ENCODE data around the gene SRRM3. TPM values are rescaled to one million over a fixed set of nuclear protein-coding genes. Genes with fewer than 3 reads are reported as not detected.

The SRRM3 gene
- polyA plus RNA-seq, 1 of the 3 experiments (the other 2 are of a cell fraction) = 2.7 TPM

DNA sequence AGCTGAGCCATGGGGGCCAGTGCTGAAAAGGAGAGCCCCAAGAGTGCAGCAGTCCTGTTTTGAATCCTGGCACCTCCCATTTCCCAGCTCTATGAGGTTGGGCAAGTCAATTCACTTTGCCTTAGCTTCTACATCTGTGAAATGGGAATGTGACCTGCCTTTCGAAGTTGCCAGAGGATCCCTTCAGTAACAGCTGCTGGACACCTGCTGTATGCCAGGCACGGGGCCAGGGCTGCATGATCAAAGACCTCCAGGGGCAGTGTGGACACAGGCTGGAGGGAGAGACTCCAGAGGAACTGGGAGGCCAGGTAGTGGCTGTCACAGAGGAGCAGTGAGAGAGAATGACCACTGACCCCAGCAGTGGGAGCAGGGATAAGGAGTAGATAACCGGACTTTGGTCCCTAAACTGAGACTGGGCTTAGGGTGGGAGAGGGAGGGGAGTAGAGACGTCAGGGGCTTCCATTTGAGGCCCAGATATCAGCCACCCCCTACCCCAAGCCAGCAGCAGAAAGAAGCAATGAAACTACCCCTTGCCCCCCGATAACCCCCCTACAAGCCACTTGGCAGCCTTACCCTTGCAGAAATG lies 45.2 kb downstream of the SRRM3 start:
- POLR2A ChIA-PET = no interaction called here
- Histone ChIP-seq H3K9me3 (no peaks in the 10 kb centered on the region), H3K36me3 (replicated peaks in 1 of 2; ENCODE audit: control insufficient read depth in 1 of 2, insufficient read depth in 2 of 2, low read length in 1 of 2) (no peaks in the 10 kb centered on the region), H3F3A (replicated peaks; ENCODE audit: insufficient read depth) (no peaks in the 10 kb centered on the region), H3K27me3 (ENCODE audit: insufficient read depth) (no peaks in the 10 kb centered on the region), H3K27ac (ENCODE audit: low read depth in 2 of 2, low read length in 1 of 2) (no peak overlapping the region), H4K20me1 (ENCODE audit: insufficient read depth) (no peaks in the 10 kb centered on the region), H2AFZ (ENCODE audit: low read depth) (no peak overlapping the region), H3K79me2 (ENCODE audit: insufficient read depth) (no peaks in the 10 kb centered on the region), H3K4me2 (no peak overlapping the region), H3K9me2 (no peaks in the 10 kb centered on the region), H3K4me1 (ENCODE audit: control insufficient read depth in 1 of 2, insufficient read depth in 2 of 2, low read depth in 1 of 2, low read length in 1 of 2) (peaks cover 0 to 25% of the 10 kb centered on the region in 2 experiments; a peak in 1 of 4 replicates), H3K4me3 (ENCODE audit: low read depth in 2 of 2, low read length in 1 of 2) (no peak overlapping the region), H3K9ac (no peak overlapping the region)
- CTCF ChIA-PET = interaction anchor here (1.2 to 1.3 kb wide), 2 partner anchors 67 to 68 kb away, joined by 3 to 4 read pairs; no protein-coding TSS in a partner anchor
- TF ChIP-seq TEAD4 (IDR thresholded peaks at IDR 0.05; ENCODE audit: borderline replicate concordance, insufficient read depth) = no peak
- no peak for TF ChIP-seq SMC3 (IDR thresholded peaks at IDR 0.05; ENCODE audit: low read depth, low read length)
- no peak for TF ChIP-seq EZH2phosphoT487 (IDR thresholded peaks at IDR 0.05; ENCODE audit: borderline replicate concordance, low read depth)
- TF ChIP-seq MXI1 (IDR thresholded peaks at IDR 0.05; ENCODE audit: low read depth, low read length) = no peak
- TF ChIP-seq, protein P1, sequence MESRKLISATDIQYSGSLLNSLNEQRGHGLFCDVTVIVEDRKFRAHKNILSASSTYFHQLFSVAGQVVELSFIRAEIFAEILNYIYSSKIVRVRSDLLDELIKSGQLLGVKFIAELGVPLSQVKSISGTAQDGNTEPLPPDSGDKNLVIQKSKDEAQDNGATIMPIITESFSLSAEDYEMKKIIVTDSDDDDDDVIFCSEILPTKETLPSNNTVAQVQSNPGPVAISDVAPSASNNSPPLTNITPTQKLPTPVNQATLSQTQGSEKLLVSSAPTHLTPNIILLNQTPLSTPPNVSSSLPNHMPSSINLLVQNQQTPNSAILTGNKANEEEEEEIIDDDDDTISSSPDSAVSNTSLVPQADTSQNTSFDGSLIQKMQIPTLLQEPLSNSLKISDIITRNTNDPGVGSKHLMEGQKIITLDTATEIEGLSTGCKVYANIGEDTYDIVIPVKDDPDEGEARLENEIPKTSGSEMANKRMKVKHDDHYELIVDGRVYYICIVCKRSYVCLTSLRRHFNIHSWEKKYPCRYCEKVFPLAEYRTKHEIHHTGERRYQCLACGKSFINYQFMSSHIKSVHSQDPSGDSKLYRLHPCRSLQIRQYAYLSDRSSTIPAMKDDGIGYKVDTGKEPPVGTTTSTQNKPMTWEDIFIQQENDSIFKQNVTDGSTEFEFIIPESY (IDR thresholded peaks at IDR 0.05; ENCODE audit: borderline replicate concordance, low read depth) = no peak
- no peak for TF ChIP-seq FOXJ3 (CRISPR knock-in tag; IDR thresholded peaks at IDR 0.05)
- TF ChIP-seq, protein P2, sequence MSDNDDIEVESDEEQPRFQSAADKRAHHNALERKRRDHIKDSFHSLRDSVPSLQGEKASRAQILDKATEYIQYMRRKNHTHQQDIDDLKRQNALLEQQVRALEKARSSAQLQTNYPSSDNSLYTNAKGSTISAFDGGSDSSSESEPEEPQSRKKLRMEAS (IDR thresholded peaks at IDR 0.05; ENCODE audit: low read depth) = no peak
- no peak for DNase-seq
- WGBS (ENCODE audit: low lambda C conversion rate) = 44% methylated on average over 5 of the region's 5 CpGs

DNA sequence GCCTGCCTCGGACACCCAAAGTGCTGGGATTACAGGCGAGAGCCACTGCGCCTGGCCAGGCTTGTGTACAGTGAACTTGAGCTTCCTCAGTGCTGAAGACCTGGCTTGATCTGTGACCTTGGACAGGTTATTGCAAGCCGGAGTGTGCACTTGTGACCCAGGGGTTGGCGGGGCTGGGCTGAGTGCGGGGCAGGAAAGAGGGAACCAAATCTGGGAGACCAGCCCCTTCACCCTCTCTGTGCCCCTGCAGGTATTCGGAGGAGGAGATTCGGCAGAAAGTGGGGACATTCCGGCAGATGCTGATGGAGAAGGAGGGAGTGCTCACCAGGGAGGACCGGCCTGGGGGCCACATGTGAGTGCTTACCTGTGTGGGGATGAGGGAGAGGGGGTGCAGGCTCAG lies 46.2 kb downstream of the SRRM3 start:
- H2AFZ ChIP-seq (ENCODE audit: low read depth) = no peak overlapping the region
- TF ChIP-seq GABPA (IDR thresholded peaks at IDR 0.05; ENCODE audit: low read depth) (no peak), YY1 (IDR thresholded peaks at IDR 0.05; ENCODE audit: low read depth) (no peak), RFX5 (IDR thresholded peaks at IDR 0.05; ENCODE audit: low read length) (no peak), MXI1 (IDR thresholded peaks at IDR 0.05; ENCODE audit: low read depth, low read length) (no peak), EZH2phosphoT487 (IDR thresholded peaks at IDR 0.05; ENCODE audit: borderline replicate concordance, low read depth) (no peak), FOXM1 (IDR thresholded peaks at IDR 0.05; ENCODE audit: low read depth) (no peak), FOSL2 (IDR thresholded peaks at IDR 0.05; ENCODE audit: borderline replicate concordance, low read depth) (no peak), SMC3 (IDR thresholded peaks at IDR 0.05; ENCODE audit: low read depth, low read length) (no peak), ELF1 (IDR thresholded peaks at IDR 0.05) (no peak), CHD2 (IDR thresholded peaks at IDR 0.05; ENCODE audit: low read length, partially characterized antibody) (no peak)
- TF ChIP-seq, protein P3, sequence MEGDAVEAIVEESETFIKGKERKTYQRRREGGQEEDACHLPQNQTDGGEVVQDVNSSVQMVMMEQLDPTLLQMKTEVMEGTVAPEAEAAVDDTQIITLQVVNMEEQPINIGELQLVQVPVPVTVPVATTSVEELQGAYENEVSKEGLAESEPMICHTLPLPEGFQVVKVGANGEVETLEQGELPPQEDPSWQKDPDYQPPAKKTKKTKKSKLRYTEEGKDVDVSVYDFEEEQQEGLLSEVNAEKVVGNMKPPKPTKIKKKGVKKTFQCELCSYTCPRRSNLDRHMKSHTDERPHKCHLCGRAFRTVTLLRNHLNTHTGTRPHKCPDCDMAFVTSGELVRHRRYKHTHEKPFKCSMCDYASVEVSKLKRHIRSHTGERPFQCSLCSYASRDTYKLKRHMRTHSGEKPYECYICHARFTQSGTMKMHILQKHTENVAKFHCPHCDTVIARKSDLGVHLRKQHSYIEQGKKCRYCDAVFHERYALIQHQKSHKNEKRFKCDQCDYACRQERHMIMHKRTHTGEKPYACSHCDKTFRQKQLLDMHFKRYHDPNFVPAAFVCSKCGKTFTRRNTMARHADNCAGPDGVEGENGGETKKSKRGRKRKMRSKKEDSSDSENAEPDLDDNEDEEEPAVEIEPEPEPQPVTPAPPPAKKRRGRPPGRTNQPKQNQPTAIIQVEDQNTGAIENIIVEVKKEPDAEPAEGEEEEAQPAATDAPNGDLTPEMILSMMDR (IDR thresholded peaks at IDR 0.05) = no peak
- TF ChIP-seq, protein P4, sequence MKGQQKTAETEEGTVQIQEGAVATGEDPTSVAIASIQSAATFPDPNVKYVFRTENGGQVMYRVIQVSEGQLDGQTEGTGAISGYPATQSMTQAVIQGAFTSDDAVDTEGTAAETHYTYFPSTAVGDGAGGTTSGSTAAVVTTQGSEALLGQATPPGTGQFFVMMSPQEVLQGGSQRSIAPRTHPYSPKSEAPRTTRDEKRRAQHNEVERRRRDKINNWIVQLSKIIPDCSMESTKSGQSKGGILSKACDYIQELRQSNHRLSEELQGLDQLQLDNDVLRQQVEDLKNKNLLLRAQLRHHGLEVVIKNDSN (IDR thresholded peaks at IDR 0.05; ENCODE audit: borderline replicate concordance, low read depth) = no peak
- TF ChIP-seq, protein P2 (IDR thresholded peaks at IDR 0.05; ENCODE audit: low read depth) = no peak
- TF ChIP-seq, protein P1 (IDR thresholded peaks at IDR 0.05; ENCODE audit: borderline replicate concordance, low read depth) = no peak
- TF ChIP-seq, protein P5, sequence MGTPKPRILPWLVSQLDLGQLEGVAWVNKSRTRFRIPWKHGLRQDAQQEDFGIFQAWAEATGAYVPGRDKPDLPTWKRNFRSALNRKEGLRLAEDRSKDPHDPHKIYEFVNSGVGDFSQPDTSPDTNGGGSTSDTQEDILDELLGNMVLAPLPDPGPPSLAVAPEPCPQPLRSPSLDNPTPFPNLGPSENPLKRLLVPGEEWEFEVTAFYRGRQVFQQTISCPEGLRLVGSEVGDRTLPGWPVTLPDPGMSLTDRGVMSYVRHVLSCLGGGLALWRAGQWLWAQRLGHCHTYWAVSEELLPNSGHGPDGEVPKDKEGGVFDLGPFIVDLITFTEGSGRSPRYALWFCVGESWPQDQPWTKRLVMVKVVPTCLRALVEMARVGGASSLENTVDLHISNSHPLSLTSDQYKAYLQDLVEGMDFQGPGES (IDR thresholded peaks at IDR 0.05; ENCODE audit: low read depth, low read length) = no peak
- no peaks in the 10 kb centered on the region for H3K9me3 ChIP-seq
- no peak overlapping the region for H3K4me2 ChIP-seq
- H3F3A ChIP-seq (replicated peaks; ENCODE audit: insufficient read depth) = no peaks in the 10 kb centered on the region
- no peak overlapping the region for H3K9ac ChIP-seq
- no peaks in the 10 kb centered on the region for H3K79me2 ChIP-seq (ENCODE audit: insufficient read depth)
- H3K4me3 ChIP-seq (ENCODE audit: low read depth in 2 of 2, low read length in 1 of 2) = no peak overlapping the region
- H3K9me2 ChIP-seq = no peaks in the 10 kb centered on the region
- POLR2A ChIA-PET = no interaction called here
- DNase-seq = no peak
- 95% methylated on average over 10 of the region's 10 CpGs for WGBS (ENCODE audit: low lambda C conversion rate)
- CTCF ChIA-PET = interaction anchor here (0.9 to 5.8 kb wide), 3 partner anchors 13 to 71 kb away, joined by 3 to 37 read pairs (median 3); no protein-coding TSS in a partner anchor
- H3K36me3 ChIP-seq (replicated peaks in 1 of 2; ENCODE audit: control insufficient read depth in 1 of 2, insufficient read depth in 2 of 2, low read length in 1 of 2) = no peaks in the 10 kb centered on the region
- peaks cover 0 to 25% of the 10 kb centered on the region in 2 experiments; a peak in 1 of 4 replicates for H3K4me1 ChIP-seq (ENCODE audit: control insufficient read depth in 1 of 2, insufficient read depth in 2 of 2, low read depth in 1 of 2, low read length in 1 of 2)
- H3K27me3 ChIP-seq (ENCODE audit: insufficient read depth) = no peaks in the 10 kb centered on the region
- no peaks in the 10 kb centered on the region for H4K20me1 ChIP-seq (ENCODE audit: insufficient read depth)
- H3K27ac ChIP-seq (ENCODE audit: low read depth in 2 of 2, low read length in 1 of 2) = no peak overlapping the region
